ENCODE data around the gene CERS6.

CERS6 gene

DNA sequence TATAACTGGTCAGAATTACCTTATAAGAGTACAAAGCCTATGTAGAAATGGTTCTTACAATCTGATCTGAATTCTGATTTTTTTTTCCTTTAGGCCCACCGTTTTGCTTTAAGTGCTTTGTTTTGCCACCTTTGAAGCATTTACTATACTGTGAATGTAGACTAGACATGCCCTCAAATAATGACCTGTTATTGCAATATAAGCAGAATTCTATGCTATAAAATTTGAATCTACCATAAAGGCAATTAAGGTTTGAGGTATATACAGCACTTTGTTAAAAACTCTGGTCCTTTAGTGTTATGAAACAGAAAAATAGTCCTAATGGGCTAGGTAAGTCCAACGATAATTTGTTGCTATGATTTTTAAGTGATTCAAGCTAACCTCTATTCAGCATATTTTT lies 259.8 kb downstream of the CERS6 start:
- no peak overlapping the region for H3K27ac ChIP-seq
- no peak for TF ChIP-seq ZFX (IDR thresholded peaks at IDR 0.05; ENCODE audit: borderline replicate concordance)
- TF ChIP-seq, protein P1, sequence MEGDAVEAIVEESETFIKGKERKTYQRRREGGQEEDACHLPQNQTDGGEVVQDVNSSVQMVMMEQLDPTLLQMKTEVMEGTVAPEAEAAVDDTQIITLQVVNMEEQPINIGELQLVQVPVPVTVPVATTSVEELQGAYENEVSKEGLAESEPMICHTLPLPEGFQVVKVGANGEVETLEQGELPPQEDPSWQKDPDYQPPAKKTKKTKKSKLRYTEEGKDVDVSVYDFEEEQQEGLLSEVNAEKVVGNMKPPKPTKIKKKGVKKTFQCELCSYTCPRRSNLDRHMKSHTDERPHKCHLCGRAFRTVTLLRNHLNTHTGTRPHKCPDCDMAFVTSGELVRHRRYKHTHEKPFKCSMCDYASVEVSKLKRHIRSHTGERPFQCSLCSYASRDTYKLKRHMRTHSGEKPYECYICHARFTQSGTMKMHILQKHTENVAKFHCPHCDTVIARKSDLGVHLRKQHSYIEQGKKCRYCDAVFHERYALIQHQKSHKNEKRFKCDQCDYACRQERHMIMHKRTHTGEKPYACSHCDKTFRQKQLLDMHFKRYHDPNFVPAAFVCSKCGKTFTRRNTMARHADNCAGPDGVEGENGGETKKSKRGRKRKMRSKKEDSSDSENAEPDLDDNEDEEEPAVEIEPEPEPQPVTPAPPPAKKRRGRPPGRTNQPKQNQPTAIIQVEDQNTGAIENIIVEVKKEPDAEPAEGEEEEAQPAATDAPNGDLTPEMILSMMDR (IDR thresholded peaks at IDR 0.05) = no peak

DNA sequence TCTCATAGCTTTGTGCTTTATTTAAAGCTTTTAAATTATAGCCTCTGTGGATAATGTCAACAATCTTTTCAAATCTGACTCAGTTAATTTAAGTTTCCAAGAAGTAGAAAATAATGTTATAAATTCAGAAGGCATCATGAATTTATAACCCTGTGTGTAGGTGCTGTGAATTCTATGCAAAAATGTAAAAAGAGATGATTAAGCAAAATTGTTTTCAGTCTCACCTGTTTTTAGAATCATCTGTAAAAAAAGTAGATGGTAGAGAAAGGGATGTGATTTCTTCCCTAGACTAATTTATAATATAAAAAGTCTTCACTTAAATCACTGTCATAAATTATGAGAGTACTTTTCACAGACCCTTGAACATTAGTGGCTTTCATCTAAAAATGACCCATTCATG lies 260.8 kb downstream of the CERS6 start:
- TF ChIP-seq ZFX (IDR thresholded peaks at IDR 0.05; ENCODE audit: borderline replicate concordance) = no peak
- TF ChIP-seq, protein P1 (IDR thresholded peaks at IDR 0.05) = no peak
- no peak overlapping the region for H3K27ac ChIP-seq

DNA sequence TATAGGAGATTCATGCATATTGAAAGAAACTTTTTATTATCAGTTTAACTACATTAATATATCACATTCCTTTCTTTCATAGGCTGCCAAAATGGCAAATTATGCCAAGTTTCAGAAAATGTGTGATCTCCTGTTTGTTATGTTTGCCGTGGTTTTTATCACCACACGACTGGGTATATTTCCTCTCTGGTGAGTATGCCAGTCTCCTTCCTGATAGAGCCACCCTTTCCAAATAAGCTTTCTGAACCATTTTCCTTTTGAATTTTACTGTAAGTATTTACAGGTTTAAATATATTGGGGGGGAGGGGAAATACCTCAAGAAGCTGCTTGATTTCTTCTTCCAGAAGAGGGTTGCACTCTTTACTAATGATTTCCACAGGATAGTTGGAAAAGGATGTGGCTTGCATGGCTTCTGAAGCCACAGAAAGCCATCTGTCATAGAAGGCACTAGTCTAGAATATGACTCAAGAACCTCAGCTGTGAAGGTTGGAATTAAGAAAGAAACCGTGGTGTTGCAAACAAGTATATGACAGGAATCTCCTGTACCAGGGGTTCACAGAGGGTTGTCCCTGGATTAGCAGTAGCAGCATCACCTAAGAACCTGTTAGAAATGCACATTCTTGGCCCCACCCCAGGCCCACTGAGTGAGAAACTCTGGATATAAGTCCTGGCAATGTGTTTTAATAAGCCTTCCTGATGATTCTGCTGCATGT lies 261.9 kb downstream of the CERS6 start:
- TF ChIP-seq ZFX (IDR thresholded peaks at IDR 0.05; ENCODE audit: borderline replicate concordance) = no peak
- TF ChIP-seq, protein P1 (IDR thresholded peaks at IDR 0.05) = no peak
- no peak overlapping the region for H3K27ac ChIP-seq

DNA sequence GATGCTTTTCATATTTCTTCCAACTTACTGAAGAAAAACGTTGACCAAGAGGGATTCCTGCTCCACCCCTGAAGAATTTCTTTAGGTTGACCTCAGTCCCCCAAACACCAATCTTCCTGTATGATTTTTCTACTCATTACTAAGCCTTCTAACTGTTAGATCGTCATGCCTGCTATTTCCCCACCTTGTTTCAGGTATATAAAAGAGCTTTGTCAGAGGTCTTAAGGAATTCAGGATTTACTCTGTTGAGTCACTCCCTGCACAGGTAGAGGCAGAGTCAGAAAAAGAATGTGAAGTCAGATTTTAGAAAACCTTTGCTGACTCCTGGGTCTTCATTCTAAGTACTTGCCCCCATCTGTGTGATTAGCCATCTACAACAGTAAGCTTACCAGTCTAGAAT lies 262.6 kb downstream of the CERS6 start:
- no peak overlapping the region for H3K27ac ChIP-seq
- TF ChIP-seq, protein P1 (IDR thresholded peaks at IDR 0.05) = no peak
- no peak for TF ChIP-seq ZFX (IDR thresholded peaks at IDR 0.05; ENCODE audit: borderline replicate concordance)

DNA sequence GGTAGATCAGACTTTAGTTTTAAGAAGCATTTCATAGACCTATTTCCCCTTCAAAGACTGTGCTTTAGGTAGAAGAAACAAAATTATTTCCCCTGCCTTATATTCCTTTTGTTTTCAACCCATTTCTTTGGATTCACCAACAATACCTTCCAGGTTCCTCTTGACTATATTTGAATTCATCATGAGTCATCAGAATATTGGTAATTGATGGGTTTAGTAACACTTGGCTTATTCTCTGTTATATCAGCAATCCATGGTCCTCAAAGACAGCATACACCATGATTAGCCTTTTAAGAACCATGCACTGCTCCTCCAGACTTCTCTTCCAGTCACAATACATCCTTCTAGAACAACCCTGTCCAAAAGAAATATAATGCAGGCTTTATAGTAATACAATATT lies 263.4 kb downstream of the CERS6 start:
- no peak overlapping the region for H3K27ac ChIP-seq
- TF ChIP-seq, protein P1 (IDR thresholded peaks at IDR 0.05) = no peak
- TF ChIP-seq ZFX (IDR thresholded peaks at IDR 0.05; ENCODE audit: borderline replicate concordance) = no peak

DNA sequence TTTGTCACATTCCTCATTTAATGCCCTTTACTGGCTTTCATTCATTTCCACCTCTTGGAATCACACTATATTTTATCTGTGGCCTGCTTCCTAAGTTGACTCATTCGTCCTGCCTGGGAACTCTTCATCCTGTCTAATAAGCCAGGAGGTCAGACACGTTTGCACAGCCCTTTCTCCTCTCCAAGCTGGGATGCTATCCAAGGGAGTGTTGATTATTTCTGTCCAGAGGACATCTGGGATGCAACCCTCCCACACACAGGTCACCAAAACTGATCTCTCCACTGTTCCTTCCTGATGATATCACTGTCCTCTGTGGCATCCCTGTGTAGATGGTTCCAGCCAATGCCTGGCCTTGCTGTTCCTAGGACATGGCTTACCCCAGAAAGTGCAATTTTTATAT lies 266.5 kb downstream of the CERS6 start:
- TF ChIP-seq ZFX (IDR thresholded peaks at IDR 0.05; ENCODE audit: borderline replicate concordance) = no peak
- TF ChIP-seq, protein P1 (IDR thresholded peaks at IDR 0.05) = no peak
- no peak overlapping the region for H3K27ac ChIP-seq

DNA sequence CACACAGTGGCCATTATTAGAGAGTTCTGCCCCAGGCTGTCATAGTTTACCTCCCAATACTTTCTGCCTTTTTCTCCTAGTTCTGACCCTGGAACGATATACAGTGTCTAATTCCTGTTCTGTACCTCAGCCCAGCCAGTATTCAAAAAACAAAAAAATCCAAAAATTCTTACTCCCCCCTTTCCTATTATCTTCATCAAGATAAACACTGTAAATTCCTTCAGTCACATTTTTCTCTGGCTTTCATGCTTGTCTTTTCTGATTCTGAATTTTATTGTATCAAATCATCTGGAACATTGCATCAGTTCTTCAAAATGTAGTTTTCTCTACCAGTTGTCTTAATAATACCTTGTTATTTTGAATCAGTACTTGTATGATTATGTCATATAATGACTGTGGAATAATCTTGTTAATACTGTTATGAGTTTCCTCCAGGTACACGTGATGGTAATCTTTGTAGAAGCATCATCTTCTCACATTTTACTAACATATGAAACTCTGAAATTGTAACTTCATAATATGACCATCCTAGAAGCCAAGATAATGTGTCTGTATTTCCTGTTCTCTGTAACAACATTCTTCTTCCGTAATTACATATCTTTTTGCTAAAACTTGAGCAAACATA lies 267.3 kb downstream of the CERS6 start:
- TF ChIP-seq, protein P1 (IDR thresholded peaks at IDR 0.05) = no peak
- TF ChIP-seq ZFX (IDR thresholded peaks at IDR 0.05; ENCODE audit: borderline replicate concordance) = no peak
- no peak overlapping the region for H3K27ac ChIP-seq

Data from 22Rv1 (cell line).